OCI-LY3 (cell line): ENCODE data around the gene TNC.

ENCODE experiments used
- EZH2phosphoT487 ChIP-seq: fragments of 200-600 bp; shearing (Covaris generic); IDR thresholded peaks from 2 replicates; pipeline ENCODE4 v1.6.1; 2018; ENCODE audit warnings: antibody characterized with exemption, mixed run types, low read depth
- TF ChIP-seq, protein P1 (sequence below): fragments of 200-600, 300-600 bp; sonication (generic); IDR thresholded peaks from 2 replicates; pipeline ENCODE4 v1.5.1; 2014; ENCODE audit warnings: antibody characterized with exemption, low read length, low read depth

DNA sequence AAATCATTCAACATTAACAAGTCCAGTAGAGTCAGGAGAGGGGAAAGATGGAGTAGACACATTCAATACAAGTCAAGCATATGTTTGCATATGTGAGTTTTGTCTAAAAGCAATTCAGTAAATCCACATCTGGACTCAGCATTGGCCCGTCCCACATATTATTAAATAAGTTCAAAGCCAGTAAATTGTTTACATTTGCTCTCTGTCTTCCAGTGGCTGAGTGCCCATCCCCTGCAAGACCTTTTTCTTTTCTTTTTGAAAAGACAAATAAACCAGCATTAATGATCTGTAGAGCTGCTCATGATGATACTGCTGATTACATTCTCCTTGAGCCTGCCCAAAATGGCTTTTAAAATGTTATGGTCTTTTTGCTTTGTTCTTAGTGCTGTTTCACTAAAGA lies 71.1 kb downstream of the TNC start:
- TF ChIP-seq, protein P1, sequence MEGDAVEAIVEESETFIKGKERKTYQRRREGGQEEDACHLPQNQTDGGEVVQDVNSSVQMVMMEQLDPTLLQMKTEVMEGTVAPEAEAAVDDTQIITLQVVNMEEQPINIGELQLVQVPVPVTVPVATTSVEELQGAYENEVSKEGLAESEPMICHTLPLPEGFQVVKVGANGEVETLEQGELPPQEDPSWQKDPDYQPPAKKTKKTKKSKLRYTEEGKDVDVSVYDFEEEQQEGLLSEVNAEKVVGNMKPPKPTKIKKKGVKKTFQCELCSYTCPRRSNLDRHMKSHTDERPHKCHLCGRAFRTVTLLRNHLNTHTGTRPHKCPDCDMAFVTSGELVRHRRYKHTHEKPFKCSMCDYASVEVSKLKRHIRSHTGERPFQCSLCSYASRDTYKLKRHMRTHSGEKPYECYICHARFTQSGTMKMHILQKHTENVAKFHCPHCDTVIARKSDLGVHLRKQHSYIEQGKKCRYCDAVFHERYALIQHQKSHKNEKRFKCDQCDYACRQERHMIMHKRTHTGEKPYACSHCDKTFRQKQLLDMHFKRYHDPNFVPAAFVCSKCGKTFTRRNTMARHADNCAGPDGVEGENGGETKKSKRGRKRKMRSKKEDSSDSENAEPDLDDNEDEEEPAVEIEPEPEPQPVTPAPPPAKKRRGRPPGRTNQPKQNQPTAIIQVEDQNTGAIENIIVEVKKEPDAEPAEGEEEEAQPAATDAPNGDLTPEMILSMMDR, result no peak
- no peak for TF ChIP-seq EZH2phosphoT487
